Liver (tissue), 9 donors: ENCODE measurements around the gene SHQ1. TPM values are rescaled to one million over a fixed set of nuclear protein-coding genes. Genes with fewer than 3 reads are reported as not detected.

Source experiments
- DNase-seq: peaks from one replicate; pipeline ENCODE4 v3.0.0-alpha.2; 2017; ENCODE audit warnings: low spot score
- H3K27ac ChIP-seq, 2 donors: one replicate each; pipeline ENCODE4 v1.7.0; 2013; ENCODE audit warnings: inconsistent platforms in 2 of 2, low read length in 2 of 2, control low read depth in 1 of 2, low read depth in 1 of 2, mild to moderate bottlenecking in 1 of 2
- H3K27me3 ChIP-seq, 4 donors: one replicate each; pipeline versions ENCODE4 v1.6.1 to v1.7.0; 2013; ENCODE audit warnings: low read length in 3 of 4, inconsistent platforms in 1 of 4, mild to moderate bottlenecking in 1 of 4, moderate library complexity in 1 of 4; ENCODE audit not compliant: control insufficient read depth in 4 of 4, insufficient read depth in 4 of 4
- H3K36me3 ChIP-seq, 4 donors: one replicate each; pipeline versions ENCODE4 v1.6.1 to v1.7.0; 2013; ENCODE audit warnings: low read length in 3 of 4, mild to moderate bottlenecking in 3 of 4, low read depth in 1 of 4, moderate library complexity in 1 of 4; ENCODE audit not compliant: control insufficient read depth in 4 of 4, insufficient read depth in 3 of 4
- H3K4me1 ChIP-seq, 4 donors: one replicate each; pipeline versions ENCODE4 v1.6.1 to v1.7.0; 2013; ENCODE audit warnings: low read length in 3 of 4, mild to moderate bottlenecking in 3 of 4, moderate library complexity in 1 of 4; ENCODE audit not compliant: control insufficient read depth in 4 of 4, insufficient read depth in 4 of 4
- H3K4me3 ChIP-seq, 3 donors: one replicate each; pipeline versions ENCODE4 v1.6.1 to v1.7.0; 2013; ENCODE audit warnings: low read length in 3 of 3, control low read depth in 1 of 3, low read depth in 1 of 3, mild to moderate bottlenecking in 1 of 3
- H3K9ac ChIP-seq, 2 donors: one replicate each; pipeline ENCODE4 v1.7.0; 2013; ENCODE audit warnings: low read length in 2 of 2, mild to moderate bottlenecking in 2 of 2, moderate library complexity in 2 of 2, control low read depth in 1 of 2, low read depth in 1 of 2
- H3K9me3 ChIP-seq, 4 donors: one replicate each; pipeline versions ENCODE4 v1.6.1 to v1.7.0; 2013; ENCODE audit warnings: low read length in 3 of 4; ENCODE audit not compliant: control insufficient read depth in 4 of 4
- ATF3 ChIP-seq: IDR thresholded peaks from 2 replicates; pipeline ENCODE4 v1.6.1; 2016; ENCODE audit warnings: antibody characterized with exemption
- CTCF ChIP-seq: fragments of 150-350 bp; IDR thresholded peaks from 2 replicates; pipeline ENCODE4 v1.5.1; 2017; ENCODE audit warnings: improper control_type of control experiment, low read depth, low read length; ENCODE audit not compliant: missing input control
- EGR1 ChIP-seq, 2 donors: IDR thresholded peaks; 2 replicates each; pipeline ENCODE4 v1.6.1; 2016 to 2018; ENCODE audit warnings: antibody characterized with exemption in 2 of 2, low read depth in 2 of 2
- FOXA1 ChIP-seq: IDR thresholded peaks from 2 replicates; pipeline ENCODE4 v1.6.1; 2016; ENCODE audit warnings: antibody characterized with exemption
- FOXA2 ChIP-seq: IDR thresholded peaks from 2 replicates; pipeline ENCODE4 v1.6.1; 2016; ENCODE audit warnings: antibody characterized with exemption
- GABPA ChIP-seq, 2 donors: IDR thresholded peaks in 1 of 2; conservative IDR thresholded peaks in 1 of 2; 2 replicates each; pipeline ENCODE4 v1.6.1; 2016; ENCODE audit warnings: antibody characterized with exemption in 2 of 2, mild to moderate bottlenecking in 1 of 2, moderate library complexity in 1 of 2
- HNF4A ChIP-seq, 2 donors: conservative IDR thresholded peaks; 2 replicates each; pipeline ENCODE4 v1.6.1; 2016; ENCODE audit warnings: antibody characterized with exemption in 2 of 2, mild to moderate bottlenecking in 2 of 2
- HNF4G ChIP-seq: IDR thresholded peaks from 2 replicates; pipeline ENCODE4 v1.6.1; 2016; ENCODE audit warnings: antibody characterized with exemption
- JUND ChIP-seq, 2 donors: IDR thresholded peaks; 2 replicates each; pipeline ENCODE4 v1.6.1; 2016; ENCODE audit warnings: antibody characterized with exemption in 2 of 2
- MAX ChIP-seq: IDR thresholded peaks from 2 replicates; pipeline ENCODE4 v1.6.1; 2016; ENCODE audit warnings: antibody characterized with exemption
- NR2F2 ChIP-seq: IDR thresholded peaks from 2 replicates; pipeline ENCODE4 v1.6.1; 2016; ENCODE audit warnings: antibody characterized with exemption
- RAD21 ChIP-seq, 2 donors: IDR thresholded peaks; 2 replicates each; pipeline ENCODE4 v1.6.1; 2016; ENCODE audit warnings: antibody characterized with exemption in 2 of 2, mild to moderate bottlenecking in 2 of 2
- RXRA ChIP-seq, 2 donors: IDR thresholded peaks; 2 replicates each; pipeline ENCODE4 v1.6.1; 2017 to 2018; ENCODE audit warnings: antibody characterized with exemption in 2 of 2, mild to moderate bottlenecking in 1 of 2
- SP1 ChIP-seq: IDR thresholded peaks from 2 replicates; pipeline ENCODE4 v1.6.1; 2018; ENCODE audit warnings: antibody characterized with exemption, mild to moderate bottlenecking
- TAF1 ChIP-seq: conservative IDR thresholded peaks from 2 replicates; pipeline ENCODE4 v1.6.1; 2016; ENCODE audit warnings: antibody characterized with exemption, mild to moderate bottlenecking
- YY1 ChIP-seq: IDR thresholded peaks from 2 replicates; pipeline ENCODE4 v1.6.1; 2016; ENCODE audit warnings: antibody characterized with exemption, mild to moderate bottlenecking
- ZBTB33 ChIP-seq: IDR thresholded peaks from 2 replicates; pipeline ENCODE4 v1.6.1; 2016; ENCODE audit warnings: antibody characterized with exemption
- WGBS: extraction: QIAGEN DNeasy Blood & Tissue Kit; methylation state at CpG from one replicate; pipeline ENCODE4 v1.1.7; 2013; 5-methylcytosine and 5-hydroxymethylcytosine counted together
- polyA plus RNA-seq, 2 donors: library from polyadenylated mRNA; stranded (reverse) in 1 of 2; unstranded in 1 of 2; fragments of 200-250 nt in 1 of 2; fragments of >200 nt in 1 of 2; fragmentation: Nextera tagmentation in 1 of 2; extraction: Ambion mirVana in 1 of 2; gene quantifications; one replicate each; pipeline versions ENCODE4 v1.2.1 to v1.2.3, GENCODE V29; 2013 to 2015
- total RNA-seq, 2 donors: library from RNA; depleted of rRNA; stranded (reverse); fragments of >200 nt; gene quantifications; one replicate each; pipeline ENCODE4 v1.2.3, GENCODE V29; 2014
- donor health status: healthy.
- donor health status: healthy.
- donor health status: healthy.
- donor health status: healthy.
- donor health status: healthy.

SHQ1 gene
- total and polyA plus RNA-seq, 4 donors, result 4.3 to 9.6 (median 6.1) TPM

- Histone ChIP-seq H3K27me3 (no peaks in the 10 kb centered on the region), H3K27ac (no peak overlapping the region), H3K4me1 (no peaks in the 10 kb centered on the region), H3K9me3 (no peaks in the 10 kb centered on the region), H3K9ac (no peak overlapping the region), H3K4me3 (no peak overlapping the region), H3K36me3 (no peaks in the 10 kb centered on the region)
- WGBS, result 80% methylated on average over 7 of the region's 7 CpGs
- no peak for DNase-seq
- no peak for TF ChIP-seq EGR1 (IDR thresholded peaks at IDR 0.05; ENCODE audit: low read depth in 2 of 2)
- no peak for TF ChIP-seq HNF4A (conservative IDR thresholded peaks at IDR 0.05)
- TF ChIP-seq JUND (IDR thresholded peaks at IDR 0.05), result no peak
- no peak for TF ChIP-seq SP1
- TF ChIP-seq ZBTB33, result no peak
- TF ChIP-seq GABPA (IDR thresholded peaks at IDR 0.05 in 1 of 2, conservative IDR thresholded peaks at IDR 0.05 in 1 of 2), result no peak
- TF ChIP-seq FOXA2, result no peak
- no peak for TF ChIP-seq RXRA (IDR thresholded peaks at IDR 0.05)
- TF ChIP-seq TAF1, result no peak
- TF ChIP-seq CTCF, result no peak
- TF ChIP-seq HNF4G, result no peak
- no peak for TF ChIP-seq YY1
- TF ChIP-seq MAX, result no peak
- no peak for TF ChIP-seq RAD21 (IDR thresholded peaks at IDR 0.05)
- TF ChIP-seq FOXA1, result no peak
- TF ChIP-seq ATF3, result no peak
- no peak for TF ChIP-seq NR2F2
Observed at GRCh38 chr3:72721683-72722381, 126.4 kb downstream of the SHQ1 start.

GRCh38 chr3:72720566-72720965 is 127.7 kb downstream of the SHQ1 start:
- Histone ChIP-seq H3K9ac (no peak overlapping the region), H3K4me1 (no peaks in the 10 kb centered on the region), H3K4me3 (no peak overlapping the region), H3K36me3 (no peaks in the 10 kb centered on the region), H3K27me3 (no peaks in the 10 kb centered on the region), H3K27ac (no peak overlapping the region), H3K9me3 (no peaks in the 10 kb centered on the region)
- DNase-seq, result no peak
- 93% methylated on average over 2 of the region's 2 CpGs for WGBS
- TF ChIP-seq HNF4G, result no peak
- TF ChIP-seq JUND (IDR thresholded peaks at IDR 0.05), result no peak
- TF ChIP-seq CTCF, result no peak
- TF ChIP-seq FOXA1, result no peak
- no peak for TF ChIP-seq ATF3
